ENCODE results near the gene PMPCA.

DNA sequence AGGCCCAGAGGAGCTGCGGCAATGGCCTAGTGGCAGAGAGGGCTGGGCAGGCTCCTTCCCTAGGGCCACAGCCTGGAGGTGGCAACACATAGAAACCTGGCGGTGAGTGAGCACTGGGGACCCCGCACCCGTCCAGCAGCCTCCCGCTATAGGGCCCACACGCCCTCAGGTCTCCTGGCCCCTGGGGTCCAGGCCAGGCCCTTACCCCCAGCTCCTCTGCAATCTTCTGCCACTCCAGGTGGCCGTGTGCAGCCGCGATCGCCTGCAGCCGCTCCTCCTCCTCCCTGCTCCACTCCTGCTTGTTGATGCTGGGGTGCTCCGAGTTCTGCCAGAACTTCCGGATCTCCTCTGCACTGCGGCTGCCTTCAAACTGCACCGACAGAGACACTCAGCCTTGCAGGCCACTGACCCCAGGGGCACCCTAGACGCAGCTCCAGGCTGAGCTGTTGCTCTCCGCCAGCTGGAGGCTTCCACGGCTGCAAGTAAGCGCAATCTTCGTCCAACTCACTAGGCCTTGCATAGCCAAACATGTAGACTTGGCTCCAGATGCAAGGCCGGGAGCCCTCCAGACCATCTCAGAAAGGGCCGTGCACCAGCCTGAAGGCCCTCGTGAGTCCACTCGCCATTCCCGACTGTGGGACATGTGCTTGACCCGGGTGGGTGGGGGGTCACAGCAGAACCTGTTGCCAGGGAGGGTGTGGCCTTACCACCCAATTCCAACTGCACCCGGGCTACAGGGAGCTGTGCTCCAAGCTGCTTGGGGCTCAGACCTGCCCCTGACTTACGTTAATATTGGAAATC is 18.5 kb upstream of the PMPCA start:
- no peak for TF ChIP-seq POLR2A (IDR thresholded peaks at IDR 0.05)
- TF ChIP-seq, protein P1, sequence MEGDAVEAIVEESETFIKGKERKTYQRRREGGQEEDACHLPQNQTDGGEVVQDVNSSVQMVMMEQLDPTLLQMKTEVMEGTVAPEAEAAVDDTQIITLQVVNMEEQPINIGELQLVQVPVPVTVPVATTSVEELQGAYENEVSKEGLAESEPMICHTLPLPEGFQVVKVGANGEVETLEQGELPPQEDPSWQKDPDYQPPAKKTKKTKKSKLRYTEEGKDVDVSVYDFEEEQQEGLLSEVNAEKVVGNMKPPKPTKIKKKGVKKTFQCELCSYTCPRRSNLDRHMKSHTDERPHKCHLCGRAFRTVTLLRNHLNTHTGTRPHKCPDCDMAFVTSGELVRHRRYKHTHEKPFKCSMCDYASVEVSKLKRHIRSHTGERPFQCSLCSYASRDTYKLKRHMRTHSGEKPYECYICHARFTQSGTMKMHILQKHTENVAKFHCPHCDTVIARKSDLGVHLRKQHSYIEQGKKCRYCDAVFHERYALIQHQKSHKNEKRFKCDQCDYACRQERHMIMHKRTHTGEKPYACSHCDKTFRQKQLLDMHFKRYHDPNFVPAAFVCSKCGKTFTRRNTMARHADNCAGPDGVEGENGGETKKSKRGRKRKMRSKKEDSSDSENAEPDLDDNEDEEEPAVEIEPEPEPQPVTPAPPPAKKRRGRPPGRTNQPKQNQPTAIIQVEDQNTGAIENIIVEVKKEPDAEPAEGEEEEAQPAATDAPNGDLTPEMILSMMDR (IDR thresholded peaks at IDR 0.05) = no peak
